HG02759 (cell line): ENCODE results near the gene IFNG.
A peak's percentile ranks its signal among the peaks of the same experiment; 100 is the strongest.
"Not testable (repeated sequence)": the region's sequence is repeated elsewhere in the genome, so short reads cannot be mapped to it uniquely, and the experiment has no call there.

Experiments used
- ATAC-seq: cut with Tn5 transposase; IDR thresholded peaks from one replicate; pipeline ENCODE4 v1.9.1; 2021; ENCODE audit warnings: mild to moderate bottlenecking, moderate library complexity; ENCODE audit not compliant: unreplicated experiment

Gene IFNG

DNA sequence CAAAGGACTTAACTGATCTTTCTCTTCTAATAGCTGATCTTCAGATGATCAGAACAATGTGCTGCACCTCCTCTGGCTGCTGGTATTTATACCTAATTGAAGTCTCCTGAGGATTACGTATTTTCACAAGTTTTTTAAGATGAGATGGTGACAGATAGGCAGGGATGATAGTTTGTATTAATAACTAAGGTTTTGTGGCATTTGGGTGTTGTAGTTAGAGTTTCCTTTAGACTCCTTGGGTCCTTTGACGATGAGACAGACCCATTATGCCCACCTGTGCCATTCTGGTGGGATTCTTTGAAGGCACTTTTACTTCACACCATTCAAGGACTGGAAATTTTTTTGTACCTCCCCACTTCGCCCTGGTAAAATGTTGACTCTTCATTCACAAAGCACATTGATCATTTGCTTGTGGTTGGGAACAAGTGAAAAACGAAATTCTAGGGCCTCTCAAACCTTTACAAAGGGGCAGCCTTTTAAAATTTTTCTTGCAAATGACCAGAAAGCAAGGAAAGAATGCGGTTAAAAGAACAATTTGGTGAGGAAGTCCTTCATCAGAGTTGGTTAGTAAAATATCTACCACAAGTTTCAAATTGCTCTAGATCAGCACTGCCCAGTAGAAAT is at the start of gene IFNG:
IFNG (minus strand) TSS at position 60 of the 624 bp plus-strand sequence. CDS start 125 bp downstream, outside the sequence.
- ATAC-seq = peak; percentile 37

DNA sequence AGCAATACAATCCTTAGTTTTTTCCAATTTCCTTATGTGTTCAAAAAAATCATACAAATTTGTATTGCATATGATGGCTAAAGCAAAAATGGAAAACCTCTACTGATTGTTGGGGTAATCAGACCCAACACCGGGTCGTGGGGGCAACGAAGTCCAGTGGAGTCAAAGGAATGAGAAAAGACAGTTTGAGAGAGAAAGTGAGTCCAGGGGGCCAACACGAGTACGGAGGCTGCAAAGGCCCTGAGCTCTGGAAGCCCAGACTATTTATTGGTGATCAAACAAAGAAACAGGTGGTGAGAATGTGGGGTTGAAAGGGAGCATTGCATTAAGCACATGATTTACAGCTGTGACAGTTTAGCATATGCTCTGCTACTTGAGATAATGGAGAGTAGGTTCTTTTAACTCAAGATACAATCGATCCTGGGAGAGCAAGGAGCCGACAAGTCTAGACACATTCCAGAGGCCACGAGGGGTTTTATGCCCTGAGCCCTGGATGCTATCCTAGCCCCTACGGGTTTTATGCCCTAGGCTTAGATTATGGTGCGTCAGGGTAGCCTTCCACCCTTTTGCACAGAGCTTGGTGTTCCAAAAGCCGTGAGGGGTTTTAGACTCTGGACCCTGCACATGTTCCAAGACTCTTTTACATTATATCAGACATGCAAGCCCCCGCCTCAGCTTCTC is 49.6 kb upstream of the IFNG start:
- ATAC-seq = not testable (repeated sequence)

DNA sequence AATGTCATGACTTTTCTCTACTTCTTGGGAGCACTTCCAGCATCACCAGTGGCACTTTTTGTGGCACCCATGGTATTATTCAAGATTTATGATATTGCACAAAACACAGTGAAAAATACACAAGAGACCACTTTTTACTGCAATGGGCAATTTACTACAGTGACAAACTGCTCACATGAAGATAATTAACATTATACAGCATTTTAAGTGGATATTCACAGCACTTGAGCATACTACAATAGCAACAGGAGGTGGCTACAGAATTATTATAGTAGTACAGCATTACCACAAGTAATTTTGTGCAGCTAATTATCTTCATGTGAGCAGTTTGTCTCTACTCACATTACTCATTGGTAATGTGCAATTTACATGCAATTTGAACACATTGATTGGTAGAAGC is 47.7 kb upstream of the IFNG start:
- ATAC-seq = no peak

DNA sequence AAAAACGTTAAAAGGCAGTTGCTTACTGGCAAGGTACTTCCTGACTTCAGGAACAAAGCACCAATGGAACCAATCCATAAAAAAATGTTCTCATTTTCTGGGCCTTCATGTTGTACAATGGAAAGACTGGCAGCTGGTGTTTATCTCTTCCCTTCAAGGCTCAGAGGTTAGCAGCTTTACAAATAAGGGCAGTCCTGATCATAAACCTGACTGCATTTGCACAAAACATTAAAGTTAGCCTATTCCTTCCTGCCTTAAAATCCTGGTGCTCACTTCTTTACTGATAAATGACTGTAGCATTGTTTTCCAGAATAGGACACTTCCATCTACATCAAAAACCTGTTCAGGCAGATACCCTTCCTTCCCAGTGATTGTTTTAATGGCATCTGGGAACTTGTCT is 46.9 kb upstream of the IFNG start:
- ATAC-seq = no peak

DNA sequence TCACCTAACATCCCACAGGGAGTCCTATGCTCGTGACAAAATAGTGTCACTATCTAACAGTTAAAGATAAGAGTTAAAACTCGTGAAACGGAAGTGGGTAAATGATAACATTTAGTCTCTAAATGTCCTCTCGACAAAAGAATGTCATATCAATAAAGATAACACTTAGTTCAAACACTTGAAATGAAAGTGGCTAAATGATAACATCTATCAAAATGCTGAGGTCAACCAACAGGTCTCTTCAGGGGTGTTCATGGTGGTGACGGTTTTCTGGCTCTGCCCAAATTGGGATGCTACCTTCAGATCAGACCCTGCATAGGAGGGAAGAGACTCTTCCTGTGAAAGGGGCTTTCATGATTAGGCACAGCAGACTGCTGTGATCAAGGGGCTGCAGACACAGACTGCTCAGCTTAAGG is 43.9 kb upstream of the IFNG start:
- ATAC-seq = no peak

DNA sequence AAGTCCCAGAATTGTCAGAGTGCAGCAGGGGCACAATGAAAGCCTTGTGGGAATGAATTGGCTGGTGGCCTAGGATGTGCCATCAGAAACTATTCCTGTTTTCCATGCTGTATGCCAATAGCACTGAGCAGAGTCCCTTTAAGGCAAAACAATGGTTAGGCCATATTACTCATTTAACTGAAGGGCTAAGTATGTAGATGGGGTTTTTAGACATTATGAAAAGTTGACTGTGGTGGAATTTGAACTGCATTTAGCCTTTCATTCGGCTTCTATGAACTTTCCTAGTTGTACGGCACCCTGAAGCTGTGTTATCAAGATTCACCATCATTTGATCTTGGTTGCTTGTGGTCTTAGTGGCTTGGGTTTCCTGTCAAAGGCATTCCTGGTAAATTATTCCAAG is 41.3 kb upstream of the IFNG start:
- ATAC-seq = no peak

DNA sequence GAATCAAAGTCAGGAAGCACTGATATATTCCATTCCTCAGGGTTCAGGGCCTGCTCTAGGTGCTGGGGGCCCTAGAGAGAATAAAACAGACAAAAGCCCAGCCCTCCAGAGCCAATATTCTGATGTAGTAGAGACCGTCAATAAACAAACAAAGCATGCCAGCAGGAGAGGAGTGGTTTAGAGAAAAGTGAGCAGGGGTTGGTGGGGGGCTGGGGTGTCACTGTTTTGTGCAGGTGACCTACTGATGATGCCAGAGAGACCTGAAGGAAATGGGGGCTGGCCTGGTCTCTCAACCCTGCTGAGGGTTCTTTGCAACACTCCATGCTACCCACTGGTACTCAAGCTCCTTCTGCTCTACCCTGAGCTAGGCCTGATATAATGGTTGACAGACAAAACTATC is 39.6 kb upstream of the IFNG start:
- no peak for ATAC-seq

DNA sequence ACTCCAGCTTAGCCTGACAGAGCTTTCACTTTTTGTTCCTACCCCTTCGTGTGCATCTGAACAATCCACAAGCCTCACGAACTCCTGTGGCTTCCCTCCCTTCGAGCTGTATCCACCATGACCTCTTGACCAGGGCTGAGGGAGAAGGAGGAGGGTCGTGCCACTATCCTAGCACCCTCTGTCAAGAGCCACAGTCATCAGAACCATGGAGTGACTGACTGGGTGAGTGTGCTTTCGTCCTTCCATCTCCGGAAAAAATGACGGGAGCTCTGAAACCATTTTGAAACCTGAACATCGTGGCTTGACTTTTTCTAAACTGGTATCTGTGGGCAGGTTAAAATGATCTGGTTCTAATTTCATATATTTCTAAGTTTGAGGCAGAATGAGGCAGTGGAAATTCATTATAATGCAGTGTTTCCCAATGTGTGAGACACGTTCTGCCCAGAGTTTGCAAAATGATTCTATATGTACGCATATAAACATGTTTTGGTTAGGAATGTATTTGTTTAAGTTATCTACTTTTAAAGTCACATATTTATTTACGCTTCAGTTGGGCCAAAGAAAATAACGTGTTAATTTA is 39.1 kb upstream of the IFNG start:
- no peak for ATAC-seq

DNA sequence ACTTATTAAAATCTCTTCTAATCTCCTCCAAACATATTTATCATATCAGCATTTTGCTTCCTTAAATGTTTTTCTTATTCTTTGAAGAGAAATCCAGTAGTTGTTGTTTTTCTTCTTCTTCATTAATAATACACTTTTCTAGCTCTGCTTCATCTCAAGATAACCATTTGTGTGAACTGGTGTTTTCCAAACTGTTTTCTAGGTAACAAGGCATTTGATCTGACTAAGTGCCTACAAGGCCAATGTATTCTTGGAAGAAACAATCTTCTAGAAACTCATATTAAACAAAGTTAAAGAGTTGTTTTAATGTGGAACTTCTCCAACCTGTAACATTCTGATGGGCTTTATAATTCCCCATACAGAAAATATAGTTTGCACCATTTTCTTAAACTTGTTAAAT is 30.8 kb upstream of the IFNG start:
- ATAC-seq = no peak

DNA sequence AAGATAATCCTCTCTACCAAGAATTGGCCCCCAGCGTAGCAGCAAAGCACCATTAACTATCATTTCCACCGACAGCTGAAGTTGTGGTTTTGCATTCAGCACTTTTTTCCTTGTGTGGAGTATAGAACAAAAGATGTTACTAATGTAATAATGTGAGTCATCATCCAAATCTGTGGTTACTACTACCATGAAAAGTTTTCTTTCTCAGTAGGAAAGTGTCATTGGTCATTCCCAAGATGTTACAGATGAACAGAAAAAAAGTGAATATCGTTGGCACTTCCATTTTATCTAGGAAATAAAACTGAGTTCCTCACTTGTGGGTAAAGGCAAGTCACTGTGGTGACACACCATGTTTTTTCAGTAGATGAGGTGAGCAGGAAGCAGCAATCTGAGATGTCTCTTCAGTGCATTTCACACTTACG is 30.3 kb upstream of the IFNG start:
- ATAC-seq = no peak

DNA sequence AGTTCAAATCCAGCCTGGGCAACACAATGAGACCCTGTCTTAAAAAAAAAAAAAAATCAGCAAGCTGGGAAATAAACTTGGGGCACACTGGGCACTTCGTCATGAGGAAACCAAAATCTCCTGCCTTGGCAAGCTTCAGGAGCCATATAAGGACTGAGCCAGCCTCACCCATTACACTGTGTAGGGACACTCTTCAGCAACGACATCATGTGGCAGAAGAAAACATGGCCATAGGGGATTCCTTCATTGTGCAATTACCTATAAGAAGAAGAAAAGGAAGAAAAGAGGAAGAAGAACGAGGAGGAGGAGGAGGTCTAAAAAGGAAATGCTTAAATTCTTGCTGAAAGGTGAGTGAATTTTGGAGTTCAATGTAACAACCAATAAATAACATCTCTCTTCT is 26.1 kb upstream of the IFNG start:
- no peak for ATAC-seq

DNA sequence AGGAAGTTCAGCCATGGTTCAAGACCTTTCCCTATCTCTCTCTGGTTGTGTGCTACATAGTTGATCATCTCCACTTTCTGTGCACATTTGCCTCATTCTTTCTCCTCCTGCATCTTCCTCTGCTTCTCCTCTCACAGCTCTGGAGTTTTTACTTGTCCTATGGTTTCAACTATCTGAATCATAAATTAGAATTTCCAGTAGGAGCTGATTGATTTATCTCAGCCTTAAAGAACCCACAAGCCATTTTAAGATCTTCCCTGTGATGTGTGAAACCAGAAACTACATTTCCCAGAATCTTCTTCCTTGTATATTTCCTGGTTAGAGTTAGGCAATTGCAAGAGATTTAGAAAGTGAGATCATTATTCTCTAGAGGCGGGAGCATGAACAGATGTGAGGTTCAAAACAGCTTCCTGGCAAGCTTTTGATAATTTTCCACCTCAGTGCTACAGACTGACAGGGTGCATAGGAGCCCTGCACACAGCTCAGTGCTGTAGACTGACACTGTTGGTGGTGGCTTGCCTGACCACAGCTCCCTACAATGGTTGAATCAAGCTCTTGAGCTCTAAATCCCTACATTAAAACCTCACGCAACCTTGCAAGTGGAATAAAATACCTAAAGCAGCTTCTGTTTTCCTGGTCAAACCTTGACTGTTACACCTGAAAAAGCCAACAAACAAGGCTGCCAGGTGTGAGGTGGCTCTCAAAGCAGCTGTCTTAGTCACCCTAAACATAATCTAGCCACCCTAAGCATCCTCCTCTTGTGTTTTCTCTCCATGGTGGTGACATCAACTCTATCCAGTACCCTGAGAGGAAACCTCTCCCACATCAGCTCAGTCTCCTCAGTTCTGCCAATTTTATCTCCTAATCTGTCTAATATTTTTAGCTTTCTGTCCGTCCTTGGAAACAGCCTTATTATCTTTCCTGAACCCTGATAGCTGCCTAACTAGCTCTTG is 21.5 kb upstream of the IFNG start:
- peak; percentile 53 for ATAC-seq

DNA sequence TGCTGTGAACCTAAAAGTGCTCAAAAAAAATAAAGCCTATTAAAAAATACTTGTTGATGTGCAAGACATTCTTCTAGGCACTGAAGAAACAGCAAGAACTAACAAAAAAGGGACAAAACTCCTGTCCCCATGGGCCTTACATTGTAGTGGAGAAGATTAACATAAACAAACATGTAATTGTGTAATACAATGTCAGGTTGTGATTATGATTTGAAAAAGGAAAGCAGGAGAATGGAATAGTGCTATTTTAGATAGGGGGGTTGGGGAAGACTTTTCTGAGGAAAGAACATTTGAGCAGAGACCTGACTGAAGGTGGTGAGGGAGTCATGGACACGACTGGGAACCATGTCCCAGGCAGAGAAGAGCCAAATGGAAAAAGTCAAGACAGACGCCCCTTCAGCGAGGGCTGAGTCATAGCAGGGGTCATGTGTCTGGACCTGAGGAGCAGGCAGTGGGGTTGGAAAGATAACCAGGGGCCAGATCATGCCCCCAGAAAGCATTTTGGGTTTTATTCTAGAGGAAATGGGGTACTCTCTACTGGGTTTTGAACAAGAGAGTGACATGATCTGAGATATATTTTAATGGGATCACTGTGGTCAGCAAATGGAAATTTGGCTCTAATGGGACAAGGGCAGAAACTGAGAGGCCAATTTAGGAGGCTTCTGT is 19.4 kb upstream of the IFNG start:
- no peak for ATAC-seq

DNA sequence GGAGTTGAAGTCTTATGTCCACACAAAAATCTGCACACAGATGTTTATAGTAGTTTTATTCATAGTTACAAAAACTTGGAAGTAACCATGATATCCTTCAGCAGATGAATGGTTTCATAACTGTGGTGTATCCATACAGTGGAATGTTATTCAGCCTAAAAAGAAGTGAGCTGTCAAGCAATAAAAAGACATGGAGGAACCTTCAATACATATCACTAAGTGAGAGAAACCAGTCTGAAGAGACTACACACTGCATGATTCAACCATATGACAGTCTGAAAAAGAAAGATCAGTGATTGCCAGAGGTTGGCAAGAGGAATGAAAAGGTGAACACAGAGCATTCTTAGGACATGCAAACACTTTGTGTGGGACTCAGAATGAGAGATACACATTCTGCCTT is 18.6 kb upstream of the IFNG start:
- ATAC-seq = no peak

DNA sequence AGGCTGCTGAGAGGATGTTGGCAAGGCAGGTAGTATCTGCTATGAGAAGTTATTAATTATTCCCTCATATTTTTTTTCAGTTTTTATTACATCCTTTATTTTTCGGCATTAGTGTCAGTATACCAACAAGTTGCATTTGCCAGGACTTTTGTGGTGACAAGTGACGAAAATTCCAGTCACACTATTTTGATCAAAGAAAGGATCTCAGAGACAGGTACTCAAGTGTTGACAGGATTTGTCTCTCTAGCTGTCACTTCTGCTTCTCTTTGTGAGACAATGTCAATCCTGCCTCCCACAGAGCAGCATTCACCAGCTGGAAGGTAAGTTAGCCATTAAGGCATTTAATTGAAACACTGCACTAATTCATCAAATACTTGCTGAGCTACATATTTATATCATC is 18.0 kb upstream of the IFNG start:
- ATAC-seq = no peak

DNA sequence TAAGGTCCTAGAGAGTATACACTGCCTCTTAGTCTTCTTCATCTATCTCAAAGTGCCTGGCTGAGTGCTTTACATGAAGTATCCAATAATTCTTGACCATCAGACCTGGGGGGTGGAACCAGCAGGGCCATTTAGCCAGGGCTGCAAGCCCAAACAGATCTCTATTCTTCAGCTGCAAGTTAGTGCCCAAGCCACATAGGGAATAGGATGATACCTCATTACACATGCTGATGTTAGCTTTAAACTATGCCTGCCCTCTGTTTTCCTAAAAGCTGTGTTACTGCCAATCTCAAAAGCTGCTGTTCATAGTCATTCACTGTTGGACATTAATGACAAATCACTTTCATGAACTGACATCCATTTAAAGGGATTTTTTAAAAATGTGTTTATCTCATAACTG is 16.7 kb upstream of the IFNG start:
- no peak for ATAC-seq

DNA sequence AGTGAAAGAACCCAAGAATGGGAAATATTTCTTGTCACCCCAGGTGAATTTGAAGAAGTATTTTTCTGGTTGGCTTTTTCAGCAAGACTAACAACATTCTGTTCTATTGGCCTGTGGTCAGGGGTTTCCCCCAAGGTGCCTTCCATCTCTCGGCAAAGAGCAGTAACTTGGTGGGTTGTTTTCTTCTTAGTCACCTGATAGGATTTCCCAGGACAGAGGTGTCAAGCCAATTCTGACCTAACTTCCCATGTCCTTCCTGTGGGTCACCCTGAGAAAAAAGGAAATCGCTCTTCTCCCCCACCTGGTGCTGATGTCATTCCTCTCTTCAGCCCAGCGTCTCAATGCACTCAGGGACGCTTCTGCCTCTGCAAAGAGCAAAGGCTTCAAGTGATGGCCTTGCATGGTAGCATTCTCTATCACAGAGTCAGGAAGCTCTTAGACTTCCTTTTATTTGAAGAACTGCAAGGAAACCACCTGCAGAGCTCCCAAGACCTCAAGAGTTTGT is 16.1 kb upstream of the IFNG start:
- ATAC-seq = peak; percentile 95

DNA sequence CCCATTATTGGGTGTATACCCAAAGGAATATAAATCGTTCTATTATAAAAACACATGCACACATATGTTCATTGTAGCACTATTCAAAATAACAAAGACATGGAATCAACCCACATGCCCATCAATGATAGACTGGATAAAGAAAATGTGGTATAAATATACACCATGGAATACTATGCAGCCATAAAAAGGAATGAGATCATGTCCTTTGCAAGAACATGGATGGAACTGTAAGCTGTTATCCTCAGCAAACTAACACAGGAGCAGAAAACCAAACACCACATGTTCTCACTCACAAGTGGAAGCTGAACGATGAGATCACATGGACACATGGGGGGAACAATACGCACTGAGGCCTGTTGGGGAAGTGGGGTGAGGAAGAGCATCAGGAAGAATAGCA is 15.2 kb upstream of the IFNG start:
- not testable (repeated sequence) for ATAC-seq

DNA sequence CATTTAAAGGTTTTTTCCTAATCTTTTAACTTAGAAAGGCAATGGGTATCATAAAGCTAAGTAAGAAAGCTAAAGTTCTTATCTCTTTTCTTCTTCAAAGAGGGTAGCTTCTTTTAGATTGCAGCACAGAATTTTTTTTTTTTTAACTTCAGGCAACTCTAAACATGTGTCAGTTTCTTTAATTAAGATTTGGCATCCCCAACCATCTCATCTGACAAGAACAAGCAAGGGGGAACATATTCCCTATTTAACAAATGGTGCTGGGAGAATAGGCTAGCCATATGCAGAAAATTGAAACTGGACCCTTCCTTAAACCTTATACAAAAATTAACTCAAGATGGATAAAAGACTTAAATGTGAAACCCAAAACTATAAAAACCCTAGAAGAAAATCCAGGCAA is 14.3 kb upstream of the IFNG start:
- ATAC-seq = no peak

DNA sequence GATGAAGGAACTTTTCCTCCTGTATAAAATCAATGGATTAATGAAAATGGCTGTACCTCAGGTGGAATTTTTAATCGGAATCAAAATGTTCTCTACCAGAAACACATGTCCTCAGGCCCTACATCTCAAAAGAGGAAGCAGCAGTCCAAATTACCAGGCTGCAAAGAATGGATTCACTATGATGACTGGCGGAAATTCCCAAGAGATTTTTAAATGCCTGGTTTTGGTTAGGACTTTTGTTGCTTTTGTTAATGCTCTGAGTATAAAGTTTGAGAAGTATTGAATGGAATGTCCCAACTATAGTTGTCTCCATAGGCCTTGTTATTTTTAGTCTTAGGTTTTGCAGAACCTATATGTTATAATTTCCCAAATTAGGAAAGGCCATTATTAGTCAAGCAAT is 11.2 kb upstream of the IFNG start:
- ATAC-seq = no peak
